Neutrophil (primary cell): Measurements from ENCODE around the gene TTC23.

Experiments used
- H3K27ac ChIP-seq: fragments of 200-600 bp; sonication (generic); 2 replicates; pipeline ENCODE4 v1.5.1; 2016; ENCODE audit warnings: mild to moderate bottlenecking, moderate library complexity
- H3K27me3 ChIP-seq: fragments of 200-600 bp; sonication (generic); 2 replicates; pipeline ENCODE4 v1.6.0; 2016; ENCODE audit warnings: mild to moderate bottlenecking
- H3K36me3 ChIP-seq: fragments of 200-600 bp; sonication (generic); 2 replicates; pipeline ENCODE4 v1.5.1; 2017
- H3K4me1 ChIP-seq, 2 experiments: fragments of 200-600 bp in 1 of 2; sonication (generic) in 1 of 2; 1 replicate in 1 of 2; 2 replicates in 1 of 2; pipeline versions ENCODE4 v1.5.1 to v1.6.1; 2013 to 2016; ENCODE audit warnings: low read depth in 1 of 2, low read length in 1 of 2, mild to moderate bottlenecking in 1 of 2, moderate library complexity in 1 of 2; ENCODE audit not compliant: control insufficient read depth in 1 of 2, insufficient read depth in 1 of 2
- H3K4me3 ChIP-seq, 2 experiments: fragments of 200-600 bp in 1 of 2; sonication (generic) in 1 of 2; 1 replicate in 1 of 2; 2 replicates in 1 of 2; pipeline ENCODE4 v1.5.1; 2013 to 2016; ENCODE audit warnings: low read depth in 1 of 2, low read length in 1 of 2, mild to moderate bottlenecking in 1 of 2, moderate library complexity in 1 of 2
- H3K9me3 ChIP-seq: fragments of 200-600 bp; sonication (generic); 2 replicates; pipeline ENCODE4 v1.5.1; 2016
- CTCF ChIP-seq: fragments of 200-600 bp; sonication (generic); IDR thresholded peaks from 2 replicates; pipeline ENCODE4 v1.5.1; 2016; ENCODE audit warnings: antibody characterized with exemption

Gene TTC23

GRCh38 chr15:99090011-99090699, 159.2 kb downstream of the TTC23 start:
- no peaks in the 10 kb centered on the region for H3K9me3 ChIP-seq
- H3K4me1 ChIP-seq, result no peaks in the 10 kb centered on the region
- no peak for TF ChIP-seq CTCF
- H3K36me3 ChIP-seq, result no peaks in the 10 kb centered on the region
- no peak overlapping the region for H3K27ac ChIP-seq
- H3K27me3 ChIP-seq, result peaks cover 4% of the 10 kb centered on the region
- H3K4me3 ChIP-seq, result no peak overlapping the region

DNA sequence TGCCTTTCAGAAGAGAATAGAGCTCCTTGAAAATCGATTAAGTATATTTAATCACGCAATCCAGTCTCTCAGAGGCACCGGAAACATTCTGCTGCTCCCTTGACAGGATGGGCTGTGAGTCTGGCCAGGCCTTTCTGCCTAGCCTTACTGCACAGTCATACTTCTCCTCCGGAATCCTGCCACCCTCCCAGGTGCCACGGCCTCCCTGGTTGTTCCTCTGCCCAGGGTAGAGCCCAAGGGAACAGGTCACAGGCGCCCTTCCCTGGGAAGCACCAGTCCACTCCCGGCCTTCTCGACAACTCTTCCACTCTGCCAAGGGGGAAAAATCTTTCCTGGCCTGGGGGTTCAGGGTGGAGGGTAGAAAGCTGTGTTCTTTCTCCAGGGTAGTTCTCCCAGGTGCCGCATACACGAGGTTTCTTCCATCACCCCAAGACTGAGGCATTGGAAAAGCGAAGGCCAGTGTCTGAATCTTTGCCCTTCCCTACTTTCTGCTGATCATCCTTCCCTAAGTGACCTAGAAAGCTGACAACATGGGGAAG, 161.9 kb downstream of the TTC23 start:
- Histone ChIP-seq H3K36me3 (no peaks in the 10 kb centered on the region), H3K4me3 (no peak overlapping the region), H3K4me1 (no peaks in the 10 kb centered on the region), H3K27me3 (peaks cover 15% of the 10 kb centered on the region), H3K9me3 (no peaks in the 10 kb centered on the region), H3K27ac (no peak overlapping the region)
- no peak for TF ChIP-seq CTCF

DNA sequence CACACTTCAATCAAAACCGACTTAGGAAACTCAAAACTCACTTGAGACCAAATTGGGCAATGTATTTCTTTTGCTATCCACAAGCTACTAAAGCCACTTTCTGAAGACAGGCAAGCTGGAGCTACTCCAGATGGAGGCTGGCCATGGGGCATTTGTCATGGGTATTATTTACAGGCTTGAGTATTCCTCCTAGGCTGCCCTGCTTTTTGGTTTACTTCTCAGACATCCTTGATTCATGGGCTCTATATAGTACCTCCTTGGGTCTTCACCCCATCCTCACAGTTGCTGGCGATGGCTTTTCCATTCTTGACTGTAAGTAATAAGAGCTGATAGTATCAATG, 163.1 kb downstream of the TTC23 start:
- no peak for TF ChIP-seq CTCF
- Histone ChIP-seq H3K36me3 (no peaks in the 10 kb centered on the region), H3K27me3 (peaks cover 26% of the 10 kb centered on the region), H3K4me1 (no peaks in the 10 kb centered on the region), H3K27ac (no peak overlapping the region), H3K9me3 (no peaks in the 10 kb centered on the region), H3K4me3 (no peak overlapping the region)
